Measurements from ENCODE around the gene LARGE1. TPM values are rescaled to one million over a fixed set of nuclear protein-coding genes. Genes with fewer than 3 reads are reported as not detected.

LARGE1 gene
- total RNA-seq, 1 donor from 2014 or later = 29.5 TPM

DNA sequence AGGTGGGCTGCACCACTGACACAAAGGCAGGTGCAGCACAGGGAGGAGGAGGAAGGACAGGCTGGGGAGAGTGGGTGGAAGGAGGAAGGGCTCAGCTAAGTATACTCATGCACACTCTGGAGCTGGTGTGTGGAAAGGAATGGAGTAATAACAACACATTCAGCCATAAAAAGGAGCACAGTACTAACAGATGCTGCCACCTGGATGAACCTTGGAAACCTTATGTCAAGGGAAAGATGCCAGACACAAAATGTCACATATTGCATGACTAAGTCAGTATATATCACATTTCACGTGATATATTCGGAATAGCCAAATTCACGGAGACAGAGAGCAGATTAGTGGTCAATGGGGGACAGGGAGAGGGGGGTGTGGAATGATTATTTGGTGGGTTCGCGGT, 472.5 kb downstream of the LARGE1 start:
- Histone ChIP-seq H3K4me3 (no peak overlapping the region), H3K4me1 (no peaks in the 10 kb centered on the region), H3K9me3 (no peaks in the 10 kb centered on the region), H3K36me3 (no peaks in the 10 kb centered on the region), H3K27ac (no peak overlapping the region), H3K27me3 (no peaks in the 10 kb centered on the region)
- no peak for DNase-seq (ENCODE audit: extremely low spot score in 2 of 2)
- TF ChIP-seq POLR2A (IDR thresholded peaks at IDR 0.05) (no peak), CTCF (IDR thresholded peaks at IDR 0.05) (no peak), POLR2AphosphoS5 (IDR thresholded peaks at IDR 0.05; ENCODE audit: insufficient read depth in 1 of 2, low read depth in 1 of 2) (no peak)
- intact Hi-C loops (cut with DNase I) = no loop called here

- Histone ChIP-seq H3K4me3 (no peak overlapping the region), H3K36me3 (no peaks in the 10 kb centered on the region), H3K4me1 (no peaks in the 10 kb centered on the region), H3K27me3 (no peaks in the 10 kb centered on the region), H3K9me3 (no peaks in the 10 kb centered on the region), H3K27ac (no peak overlapping the region)
- DNase-seq (ENCODE audit: extremely low spot score in 2 of 2) = no peak
- intact Hi-C loops (cut with DNase I) = no loop called here
- no peak for TF ChIP-seq POLR2A (IDR thresholded peaks at IDR 0.05)
- TF ChIP-seq POLR2AphosphoS5 (IDR thresholded peaks at IDR 0.05; ENCODE audit: insufficient read depth in 1 of 2, low read depth in 1 of 2) = no peak
- no peak for TF ChIP-seq CTCF (IDR thresholded peaks at IDR 0.05)
These were observed 476.6 kb downstream of the LARGE1 start for GRCh38 chr22:33443683-33444082.

- TF ChIP-seq POLR2A (IDR thresholded peaks at IDR 0.05) = no peak
- TF ChIP-seq POLR2AphosphoS5 (IDR thresholded peaks at IDR 0.05; ENCODE audit: insufficient read depth in 1 of 2, low read depth in 1 of 2) = no peak
- TF ChIP-seq CTCF (IDR thresholded peaks at IDR 0.05) = no peak
- Histone ChIP-seq H3K27ac (no peak overlapping the region), H3K36me3 (no peaks in the 10 kb centered on the region), H3K27me3 (no peaks in the 10 kb centered on the region), H3K9me3 (no peaks in the 10 kb centered on the region), H3K4me1 (peaks cover 11% of the 10 kb centered on the region), H3K4me3 (no peak overlapping the region)
- no peak for DNase-seq (ENCODE audit: extremely low spot score in 2 of 2)
- intact Hi-C loops (cut with DNase I) = no loop called here
These were observed 479.5 kb downstream of the LARGE1 start for GRCh38 chr22:33440756-33441155.

DNA sequence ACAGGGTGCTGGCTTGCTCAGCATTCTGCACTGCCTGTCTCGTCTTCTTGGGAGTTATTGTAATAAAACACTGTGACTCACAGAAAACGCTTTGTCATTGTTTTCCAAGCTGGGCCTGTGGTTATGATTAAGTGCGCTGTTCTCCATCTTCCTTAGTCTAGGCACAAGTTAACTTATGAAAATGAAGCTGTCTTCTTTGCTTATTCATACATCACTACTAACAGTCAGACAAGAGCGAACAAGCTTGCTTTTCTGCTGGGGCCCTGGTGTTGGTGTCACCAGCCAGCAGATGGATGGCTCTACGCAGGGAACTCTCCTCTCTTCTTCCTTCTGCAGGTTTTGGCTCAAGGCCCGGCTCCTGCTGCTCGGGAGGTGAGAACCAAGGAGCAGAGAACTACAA, 482.0 kb downstream of the LARGE1 start:
- Histone ChIP-seq H3K27me3 (no peaks in the 10 kb centered on the region), H3K4me1 (peaks cover 11% of the 10 kb centered on the region), H3K36me3 (no peaks in the 10 kb centered on the region), H3K4me3 (no peak overlapping the region), H3K27ac (no peak overlapping the region), H3K9me3 (no peaks in the 10 kb centered on the region)
- intact Hi-C loops (cut with DNase I) = no loop called here
- no peak for TF ChIP-seq CTCF (IDR thresholded peaks at IDR 0.05)
- TF ChIP-seq POLR2AphosphoS5 (IDR thresholded peaks at IDR 0.05; ENCODE audit: insufficient read depth in 1 of 2, low read depth in 1 of 2) = peak in 1 of 2 donors; percentile 82
- DNase-seq (ENCODE audit: extremely low spot score in 2 of 2) = no peak

- Histone ChIP-seq H3K27me3 (no peaks in the 10 kb centered on the region), H3K9me3 (no peaks in the 10 kb centered on the region), H3K27ac (no peak overlapping the region), H3K36me3 (no peaks in the 10 kb centered on the region), H3K4me3 (no peak overlapping the region), H3K4me1 (no peaks in the 10 kb centered on the region)
- intact Hi-C loops (cut with DNase I) = no loop called here
- no peak for DNase-seq (ENCODE audit: extremely low spot score in 2 of 2)
- no peak for TF ChIP-seq POLR2AphosphoS5 (IDR thresholded peaks at IDR 0.05; ENCODE audit: insufficient read depth in 1 of 2, low read depth in 1 of 2)
- TF ChIP-seq POLR2A (IDR thresholded peaks at IDR 0.05) = no peak
- no peak for TF ChIP-seq CTCF (IDR thresholded peaks at IDR 0.05)
These were observed 489.0 kb downstream of the LARGE1 start for GRCh38 chr22:33431300-33431699.
